ENCODE measurements around the gene NTN1. TPM values are rescaled to one million over a fixed set of nuclear protein-coding genes. Genes with fewer than 3 reads are reported as not detected.

NTN1 gene
- total and polyA plus RNA-seq, 2 donors from 2014 or later = 1.8 TPM

- FAIRE-seq = no peak
- H3K4me3 ChIP-seq (ENCODE audit: low read length in 3 of 3) = no peak overlapping the region
These were observed 207.3 kb downstream of the NTN1 start for GRCh38 chr17:9228408-9229159.

DNA sequence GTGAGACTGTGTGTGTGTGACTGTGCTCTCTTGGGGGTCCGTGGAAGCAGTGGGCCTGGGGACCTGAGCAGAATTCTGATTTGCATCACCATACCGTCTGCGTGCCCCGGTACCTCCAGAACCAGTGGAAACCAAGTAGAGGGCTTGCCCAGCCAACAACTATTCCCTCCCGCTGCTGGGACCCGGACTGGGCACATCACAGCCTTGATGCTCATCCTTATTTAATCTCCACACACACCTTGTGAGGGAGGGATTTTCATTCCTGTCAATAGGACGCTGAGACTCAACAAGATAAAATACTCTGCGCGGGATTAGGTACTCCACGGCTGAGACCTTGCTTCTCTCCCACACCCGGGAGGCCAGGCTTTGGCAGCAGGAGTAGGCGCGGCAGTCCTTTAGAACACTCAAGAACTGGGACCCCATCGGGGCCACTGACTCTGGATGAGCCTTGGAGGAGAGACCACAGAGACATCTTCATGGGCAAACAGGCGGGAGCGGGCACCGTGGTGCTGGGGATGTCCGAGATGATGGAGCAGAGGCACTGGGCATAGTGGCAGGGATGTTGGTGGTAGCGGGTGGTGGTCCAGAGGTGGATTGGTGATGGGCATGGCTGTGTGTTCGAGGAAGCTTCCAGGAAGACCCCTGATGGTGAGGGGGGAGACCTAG is 208.0 kb downstream of the NTN1 start:
- no peak overlapping the region for H3K27ac ChIP-seq (ENCODE audit: low read depth in 2 of 2, low read length in 2 of 2)
- no peak overlapping the region for H3K9ac ChIP-seq (ENCODE audit: low read length in 3 of 3)
- no peak for FAIRE-seq
- H3K27me3 ChIP-seq (ENCODE audit: control insufficient read depth, insufficient read depth, low read length) = no peaks in the 10 kb centered on the region
- no peaks in the 10 kb centered on the region for H3K4me1 ChIP-seq (ENCODE audit: control insufficient read depth in 2 of 3, insufficient read depth in 2 of 3, low read depth in 1 of 3, low read length in 3 of 3)
- no peaks in the 10 kb centered on the region for H3K9me3 ChIP-seq (ENCODE audit: control insufficient read depth in 2 of 3, insufficient read depth in 1 of 3, low read length in 3 of 3)
- no peak overlapping the region for H3K4me3 ChIP-seq (ENCODE audit: low read length in 3 of 3)
- peak in 1 of 5 donors; percentile 72 for DNase-seq
- intact Hi-C loops (cut with DNase I) = no loop called here
- TF ChIP-seq, protein P1, sequence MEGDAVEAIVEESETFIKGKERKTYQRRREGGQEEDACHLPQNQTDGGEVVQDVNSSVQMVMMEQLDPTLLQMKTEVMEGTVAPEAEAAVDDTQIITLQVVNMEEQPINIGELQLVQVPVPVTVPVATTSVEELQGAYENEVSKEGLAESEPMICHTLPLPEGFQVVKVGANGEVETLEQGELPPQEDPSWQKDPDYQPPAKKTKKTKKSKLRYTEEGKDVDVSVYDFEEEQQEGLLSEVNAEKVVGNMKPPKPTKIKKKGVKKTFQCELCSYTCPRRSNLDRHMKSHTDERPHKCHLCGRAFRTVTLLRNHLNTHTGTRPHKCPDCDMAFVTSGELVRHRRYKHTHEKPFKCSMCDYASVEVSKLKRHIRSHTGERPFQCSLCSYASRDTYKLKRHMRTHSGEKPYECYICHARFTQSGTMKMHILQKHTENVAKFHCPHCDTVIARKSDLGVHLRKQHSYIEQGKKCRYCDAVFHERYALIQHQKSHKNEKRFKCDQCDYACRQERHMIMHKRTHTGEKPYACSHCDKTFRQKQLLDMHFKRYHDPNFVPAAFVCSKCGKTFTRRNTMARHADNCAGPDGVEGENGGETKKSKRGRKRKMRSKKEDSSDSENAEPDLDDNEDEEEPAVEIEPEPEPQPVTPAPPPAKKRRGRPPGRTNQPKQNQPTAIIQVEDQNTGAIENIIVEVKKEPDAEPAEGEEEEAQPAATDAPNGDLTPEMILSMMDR (IDR thresholded peaks at IDR 0.05; ENCODE audit: borderline replicate concordance, extremely low read depth, insufficient read depth) = no peak
- no peaks in the 10 kb centered on the region for H3K36me3 ChIP-seq (ENCODE audit: control insufficient read depth in 2 of 3, insufficient read depth in 3 of 3, low read length in 3 of 3)

More at GRCh38 chr17:9228408-9229159, 207.3 kb downstream of the NTN1 start:
- no peaks in the 10 kb centered on the region for H3K27me3 ChIP-seq (ENCODE audit: control insufficient read depth, insufficient read depth, low read length)
- no peak for DNase-seq
- H3K36me3 ChIP-seq (ENCODE audit: control insufficient read depth in 2 of 3, insufficient read depth in 3 of 3, low read length in 3 of 3) = no peaks in the 10 kb centered on the region
- H3K9ac ChIP-seq (ENCODE audit: low read length in 3 of 3) = no peak overlapping the region
- intact Hi-C loops (cut with DNase I) = no loop called here
- no peaks in the 10 kb centered on the region for H3K9me3 ChIP-seq (ENCODE audit: control insufficient read depth in 2 of 3, insufficient read depth in 1 of 3, low read length in 3 of 3)
- no peak overlapping the region for H3K27ac ChIP-seq (ENCODE audit: low read depth in 2 of 2, low read length in 2 of 2)
- no peaks in the 10 kb centered on the region for H3K4me1 ChIP-seq (ENCODE audit: control insufficient read depth in 2 of 3, insufficient read depth in 2 of 3, low read depth in 1 of 3, low read length in 3 of 3)
- TF ChIP-seq, protein P1 (IDR thresholded peaks at IDR 0.05; ENCODE audit: borderline replicate concordance, extremely low read depth, insufficient read depth) = no peak

DNA sequence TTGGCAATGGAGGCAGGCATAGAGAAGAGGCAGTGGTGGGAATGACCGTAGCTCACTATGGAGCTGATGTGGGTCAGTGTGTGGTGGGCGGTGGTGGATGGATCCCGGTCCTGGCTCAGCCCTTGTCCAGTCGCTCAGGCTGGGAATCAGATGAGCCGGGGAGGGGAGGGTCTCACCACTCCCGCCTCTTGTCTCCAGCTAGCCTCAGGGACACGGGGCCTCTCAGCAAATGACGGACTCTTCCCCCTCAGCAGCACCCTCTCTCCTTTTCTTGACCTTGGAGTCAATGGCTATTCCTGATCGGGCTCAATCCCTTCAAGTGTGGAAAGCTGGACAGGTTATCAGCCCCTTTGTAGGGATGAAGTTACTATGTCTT is 208.5 kb downstream of the NTN1 start:
- intact Hi-C loops (cut with DNase I) = no loop called here
- H3K9ac ChIP-seq (ENCODE audit: low read length in 3 of 3) = no peak overlapping the region
- no peaks in the 10 kb centered on the region for H3K4me1 ChIP-seq (ENCODE audit: control insufficient read depth in 2 of 3, insufficient read depth in 2 of 3, low read depth in 1 of 3, low read length in 3 of 3)
- FAIRE-seq (no peak), DNase-seq (peak in 1 of 5 donors; percentile 18)
- no peaks in the 10 kb centered on the region for H3K36me3 ChIP-seq (ENCODE audit: control insufficient read depth in 2 of 3, insufficient read depth in 3 of 3, low read length in 3 of 3)
- no peaks in the 10 kb centered on the region for H3K27me3 ChIP-seq (ENCODE audit: control insufficient read depth, insufficient read depth, low read length)
- H3K27ac ChIP-seq (ENCODE audit: low read depth in 2 of 2, low read length in 2 of 2) = no peak overlapping the region
- TF ChIP-seq, protein P1 (IDR thresholded peaks at IDR 0.05; ENCODE audit: borderline replicate concordance, extremely low read depth, insufficient read depth) = no peak
- H3K9me3 ChIP-seq (ENCODE audit: control insufficient read depth in 2 of 3, insufficient read depth in 1 of 3, low read length in 3 of 3) = no peaks in the 10 kb centered on the region
- no peak overlapping the region for H3K4me3 ChIP-seq (ENCODE audit: low read length in 3 of 3)
